HS-27A (cell line): ENCODE results near the gene KRT38.

Experiments used
- DNase-seq: peaks from one replicate; pipeline ENCODE4 v3.0.0-alpha.2; 2012; ENCODE audit warnings: low read depth, missing footprints

Gene KRT38

DNA sequence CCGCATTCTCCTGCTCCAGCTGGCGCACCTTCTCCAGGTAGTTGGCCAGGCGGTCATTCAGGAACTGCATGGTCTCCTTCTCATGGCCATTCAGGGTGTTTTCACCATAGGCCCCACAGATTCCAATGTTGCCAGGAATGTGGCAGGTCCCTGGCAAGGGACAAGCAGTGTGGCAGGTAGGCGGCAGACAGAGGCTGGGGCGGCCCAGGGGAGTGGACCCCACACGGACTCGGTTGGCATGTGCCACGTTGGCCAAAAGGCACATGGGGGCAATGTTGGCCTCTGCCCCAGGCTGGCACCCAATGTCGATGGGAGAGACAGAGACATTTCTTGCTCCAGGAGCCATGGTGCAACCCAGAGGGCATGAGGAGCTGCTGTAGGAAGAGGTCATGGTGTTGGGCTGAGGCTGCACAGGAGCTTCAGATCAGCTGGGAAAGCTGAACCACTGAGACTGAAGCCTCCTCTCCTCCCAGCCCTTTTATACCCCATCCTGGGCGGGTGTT is at the start of gene KRT38:
Gene KRT38, minus strand, starts transcription at position 453 of the 503 bp plus-strand sequence. Its CDS starts 62 bp downstream, at position 391.
- DNase-seq: no peak

DNA sequence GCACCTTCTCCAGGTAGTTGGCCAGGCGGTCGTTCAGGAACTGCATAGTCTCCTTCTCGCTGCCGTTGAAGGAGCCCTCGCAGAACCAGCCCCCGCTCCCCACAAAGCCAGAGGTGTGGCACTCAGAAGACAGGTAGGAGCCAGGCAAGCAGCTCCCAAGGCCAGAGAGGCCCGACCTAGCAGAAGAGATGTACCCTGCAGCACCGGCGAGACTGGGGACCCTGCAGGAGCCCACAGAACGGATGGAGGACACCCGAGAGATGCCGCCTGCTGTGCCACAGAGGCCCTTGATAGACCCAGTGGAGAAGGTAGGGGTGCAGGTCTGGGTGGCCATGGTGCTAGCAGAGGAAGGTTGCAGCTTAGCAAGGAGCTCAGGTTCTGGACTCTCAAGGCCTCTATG is 48.7 kb upstream of the KRT38 start, which contains the start of gene KRT36:
Gene KRT36, minus strand, starts transcription at position 380 of the 400 bp plus-strand sequence. Its CDS starts 46 bp downstream, at position 334.
- DNase-seq: no peak

DNA sequence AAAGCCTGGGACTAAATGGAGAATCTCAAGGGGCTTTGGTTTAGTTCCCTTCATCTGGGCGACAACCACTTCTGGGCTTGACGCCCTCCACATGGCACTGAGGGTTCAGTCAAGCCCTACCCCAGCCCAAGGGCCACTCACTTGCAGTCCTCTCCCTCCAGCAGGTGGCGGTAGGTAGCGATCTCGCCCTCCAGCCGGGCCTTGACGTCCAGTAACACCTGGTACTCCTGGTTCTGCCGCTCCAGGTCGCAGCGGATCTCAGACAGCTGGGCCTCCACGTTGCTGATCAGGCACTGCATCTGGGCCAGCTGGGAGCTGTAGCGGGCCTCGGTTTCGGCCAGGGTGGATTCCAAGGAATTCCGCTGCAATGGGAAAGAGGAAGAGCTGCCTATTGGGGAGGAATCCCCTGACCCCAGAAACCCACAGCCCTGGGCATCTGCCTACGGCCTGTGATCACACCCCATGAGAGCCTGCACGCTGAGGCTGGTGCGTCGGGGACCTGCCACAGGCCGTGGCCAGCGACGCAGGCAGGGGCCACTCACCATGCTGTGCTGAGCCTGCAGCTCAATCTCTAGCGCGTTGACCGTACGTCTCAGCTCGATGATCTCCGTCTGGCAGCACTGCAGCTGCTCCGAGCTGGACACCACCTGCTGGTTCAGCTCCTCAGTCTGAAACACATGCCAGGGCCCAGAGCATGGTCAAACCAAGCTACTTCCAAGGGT is 46.2 kb upstream of the KRT38 start:
- no peak for DNase-seq

DNA sequence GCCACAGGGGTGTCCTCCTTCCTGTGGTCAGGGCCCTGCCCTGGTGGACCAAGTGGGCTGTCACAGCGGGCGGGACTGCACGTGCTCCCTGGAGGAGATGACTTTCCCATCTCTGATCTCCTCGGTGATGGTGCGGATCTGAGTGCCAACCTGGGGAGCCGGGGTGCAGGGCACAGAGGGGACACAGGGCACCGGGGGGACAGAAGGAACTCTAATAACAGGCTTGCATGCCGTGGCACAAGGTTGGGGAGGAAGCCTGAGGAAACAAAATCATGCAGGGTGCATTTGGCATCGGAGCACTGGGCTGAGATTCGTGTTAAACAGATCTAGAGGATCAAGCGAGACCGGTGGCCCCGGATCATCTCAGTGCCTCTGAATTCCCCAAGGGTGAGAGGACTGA is 45.5 kb upstream of the KRT38 start:
- no peak for DNase-seq

DNA sequence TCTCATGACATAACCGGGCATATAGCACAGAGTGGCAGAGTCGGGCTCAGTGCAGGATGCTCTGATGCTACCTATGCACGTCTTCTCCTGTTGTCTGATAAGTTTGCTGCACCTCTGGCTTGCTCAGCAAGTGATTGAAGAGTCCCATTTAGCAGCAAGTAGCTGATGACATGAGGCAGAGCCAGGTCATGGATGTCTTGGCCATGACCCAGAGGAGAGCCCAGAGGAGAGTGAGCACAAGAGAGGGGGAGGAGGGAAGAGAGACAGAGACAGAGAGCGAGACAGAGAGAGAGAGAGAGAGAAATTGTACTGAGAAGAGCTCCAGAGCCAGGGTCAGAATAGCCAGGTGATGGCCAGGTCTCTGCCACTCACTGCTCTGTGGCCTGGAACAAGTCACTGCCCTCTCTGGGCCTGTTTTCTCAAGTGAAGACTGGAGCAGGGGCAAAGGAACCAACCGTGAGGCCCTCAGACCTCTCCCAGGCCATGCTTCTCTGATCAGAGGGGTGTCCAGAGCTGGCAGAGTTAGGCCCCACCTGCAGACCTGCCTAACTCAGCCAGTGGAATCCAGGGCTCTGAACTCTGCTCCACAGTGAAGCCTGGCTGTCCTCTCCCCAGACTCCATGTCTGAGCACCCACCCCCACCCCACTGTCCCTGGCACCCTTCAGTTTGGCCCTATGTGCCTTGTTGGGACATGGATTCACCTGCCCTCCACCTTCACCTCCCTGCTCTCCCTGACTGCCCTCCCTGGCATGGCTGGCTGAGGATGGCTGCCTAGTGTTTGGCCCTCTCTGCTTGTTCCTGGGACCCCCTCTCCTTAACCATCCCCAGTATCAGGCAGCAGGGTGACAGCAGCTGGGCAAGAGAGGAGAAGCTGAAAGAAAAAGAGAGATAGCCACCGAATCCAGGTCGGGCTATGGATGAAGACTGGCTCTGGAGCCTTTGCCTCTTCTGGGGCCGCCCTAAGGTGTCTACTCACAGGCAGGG is 44.4 kb upstream of the KRT38 start:
- no peak for DNase-seq

DNA sequence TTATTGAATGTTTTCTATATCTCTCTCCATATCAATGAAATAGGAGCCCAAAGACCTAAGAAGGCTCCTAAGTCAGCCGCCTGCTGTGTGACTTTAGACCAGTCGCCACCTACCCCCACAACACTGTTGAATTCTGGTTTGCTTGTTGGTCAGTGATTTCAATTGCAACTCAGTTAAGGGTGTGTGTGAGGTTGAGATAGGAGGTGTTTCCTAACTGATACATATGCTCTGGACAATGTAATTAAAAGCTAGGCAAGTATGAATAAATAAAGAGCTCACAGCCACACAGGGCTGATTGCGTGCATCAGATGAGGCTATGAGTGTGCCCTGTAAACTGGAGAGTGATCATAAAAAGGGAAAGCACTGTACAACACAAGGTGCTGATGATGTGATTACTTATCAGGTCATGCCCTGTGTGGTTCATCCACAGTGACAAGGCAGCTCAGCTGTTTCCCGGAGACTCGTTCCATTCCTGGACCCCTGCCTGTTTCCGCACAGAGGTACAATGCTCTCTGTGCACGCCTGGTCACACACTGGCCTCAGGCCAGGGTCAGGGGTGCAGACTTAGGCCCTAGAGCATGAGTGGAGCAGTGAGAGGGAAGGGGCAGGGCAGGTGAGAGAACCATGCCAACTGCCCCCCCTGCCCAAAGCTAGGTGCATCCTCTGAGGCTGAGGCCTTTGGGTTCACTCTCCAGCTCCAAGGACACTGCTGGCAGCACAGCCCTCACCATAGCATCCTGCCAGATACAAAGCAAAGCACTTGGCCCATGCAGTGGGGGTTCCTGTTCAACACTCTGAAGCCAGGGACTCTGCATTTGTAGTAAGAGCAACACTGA is 43.4 kb upstream of the KRT38 start:
- DNase-seq: no peak

DNA sequence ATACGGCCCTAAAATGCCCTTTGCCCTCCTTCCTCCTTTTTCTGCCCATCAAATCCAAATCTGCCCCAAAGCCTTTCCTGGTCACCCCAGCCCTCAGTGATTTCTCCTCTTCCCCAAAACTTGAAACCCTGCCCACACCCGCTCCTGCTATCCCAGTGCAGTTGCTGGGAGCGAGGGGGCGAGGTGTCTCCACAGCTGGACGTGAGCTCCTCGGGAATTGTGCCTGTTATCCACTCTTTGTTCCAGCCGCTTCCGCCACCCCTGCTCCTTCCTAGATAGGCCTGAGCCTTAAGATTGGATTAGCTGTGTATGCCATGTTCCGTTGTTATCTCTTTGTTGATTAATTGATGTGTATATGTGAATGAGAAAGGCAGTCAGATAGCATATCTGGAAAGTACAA is 42.7 kb upstream of the KRT38 start:
- DNase-seq: no peak

DNA sequence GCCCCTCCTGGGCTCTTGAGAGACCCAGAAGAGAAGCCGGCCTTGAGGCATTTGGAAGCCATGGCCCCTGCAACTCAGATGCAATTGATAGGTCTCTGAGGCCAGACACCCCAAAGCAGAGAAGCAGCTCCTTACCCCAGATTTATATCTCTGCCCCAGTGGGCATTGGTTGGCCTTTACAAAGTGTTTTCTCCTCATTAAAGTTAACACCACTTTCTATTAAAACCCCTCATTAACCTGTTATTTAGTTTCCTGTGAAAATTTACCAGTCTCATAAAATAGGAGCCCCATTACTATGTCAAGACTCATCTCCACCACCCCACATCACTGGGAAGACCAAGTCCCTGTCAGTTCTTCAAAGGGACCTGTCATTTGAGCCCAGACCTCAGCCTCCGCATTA is 40.3 kb upstream of the KRT38 start, which contains the start of gene KRT35:
Gene KRT35, minus strand, starts transcription at position 116 of the 400 bp plus-strand sequence. Its CDS starts 54 bp downstream, at position 62.
- no peak for DNase-seq

DNA sequence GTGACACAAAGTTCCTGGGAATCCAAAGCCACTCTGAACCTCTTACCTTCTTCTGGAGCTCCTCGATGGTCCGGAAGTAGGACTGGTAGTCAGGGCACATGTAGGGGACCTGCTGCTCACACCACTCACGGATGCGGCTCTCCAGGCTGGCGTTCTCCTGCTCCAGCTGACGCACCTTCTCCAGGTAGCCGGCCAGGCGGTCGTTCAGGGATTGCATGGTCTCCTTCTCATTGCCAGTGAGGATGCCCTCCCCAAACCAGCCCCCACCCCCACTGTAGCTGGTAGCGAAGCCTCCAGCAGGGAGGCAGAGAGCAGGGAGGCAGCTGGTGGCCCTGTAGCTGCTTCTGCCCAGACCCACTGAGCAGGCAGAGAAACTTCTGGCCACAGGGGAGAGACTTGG is 39.8 kb upstream of the KRT38 start:
- DNase-seq: no peak

DNA sequence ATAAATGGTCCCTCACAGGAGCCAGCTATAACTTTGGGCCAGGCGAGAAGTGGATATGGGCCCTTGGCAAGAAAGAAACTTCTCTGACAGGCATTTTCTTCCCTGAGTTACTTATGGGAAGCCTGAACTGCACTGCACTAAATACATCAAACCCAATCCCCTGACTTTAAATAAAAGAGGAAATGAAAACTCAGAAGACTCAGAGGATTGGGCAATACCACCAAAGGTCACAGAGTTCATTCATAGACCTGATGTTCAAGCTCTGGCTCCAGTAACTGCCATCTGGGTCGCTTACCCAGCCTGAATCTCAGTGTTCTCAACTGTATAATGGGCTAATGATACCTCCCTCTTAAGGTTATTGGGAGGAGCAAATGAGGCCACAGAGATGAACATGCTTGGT is 39.4 kb upstream of the KRT38 start:
- DNase-seq: no peak

DNA sequence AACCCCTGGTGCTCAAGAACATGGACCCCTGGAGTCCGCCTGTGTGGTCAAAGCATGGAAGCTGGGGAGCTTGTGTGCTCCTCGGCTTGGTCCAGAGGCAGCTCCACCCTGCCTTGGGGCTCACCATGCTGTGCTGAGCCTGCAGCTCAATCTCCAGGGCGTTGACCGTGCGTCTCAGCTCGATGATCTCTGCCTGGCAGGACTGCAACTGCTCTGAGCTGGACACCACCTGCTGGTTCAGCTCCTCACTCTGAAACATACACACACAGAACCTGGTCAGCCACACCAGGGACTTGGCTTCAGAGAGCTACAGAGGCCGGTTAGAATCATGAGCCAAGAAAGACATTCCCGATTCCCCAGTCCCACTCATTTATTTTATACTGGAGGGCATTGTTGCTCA is 37.5 kb upstream of the KRT38 start:
- DNase-seq: no peak

DNA sequence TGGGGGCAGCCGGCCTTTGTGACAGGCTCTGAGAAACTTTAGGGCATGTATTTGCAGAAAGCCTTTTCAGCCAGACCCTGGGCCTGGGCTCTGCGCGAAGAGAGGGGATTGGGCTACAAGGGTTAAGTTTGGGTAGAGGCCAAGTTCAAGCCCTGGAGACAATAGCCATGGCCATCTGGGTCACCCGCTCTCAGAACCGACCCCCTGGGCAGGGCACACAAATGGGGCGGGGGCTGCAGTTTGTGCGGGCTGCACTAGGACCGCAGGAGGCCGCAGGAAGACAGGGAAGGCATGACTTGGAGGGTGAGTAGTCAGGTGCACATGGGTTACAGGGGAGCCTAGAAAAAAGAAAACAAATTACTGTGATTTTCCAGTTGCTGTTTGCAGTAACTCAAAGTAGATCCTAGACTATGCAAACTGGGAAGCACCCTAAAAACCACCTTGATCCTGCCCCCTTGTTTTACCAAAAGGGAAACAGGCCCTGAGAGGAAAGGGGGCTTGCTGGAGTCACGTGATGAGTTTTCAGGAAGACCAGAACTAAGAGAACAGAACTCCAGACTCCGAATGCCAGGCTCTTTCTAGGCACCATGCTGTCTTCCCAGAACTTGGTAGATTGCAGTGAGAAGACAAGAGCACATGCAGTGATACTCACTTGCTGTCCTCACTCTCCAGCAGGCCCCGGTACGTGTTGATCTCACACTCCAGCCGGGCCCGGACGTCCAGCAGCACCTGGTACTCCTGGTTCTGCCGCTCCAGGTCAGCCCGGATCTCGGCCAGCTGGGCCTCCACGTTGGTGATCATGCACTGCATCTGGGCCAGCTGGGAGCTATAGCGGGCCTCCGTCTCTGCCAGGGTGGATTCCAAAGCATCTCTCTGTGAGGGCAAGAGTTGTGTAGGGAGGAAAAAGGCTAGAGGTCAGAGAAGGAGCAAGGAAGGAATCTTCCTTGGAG is 36.4 kb upstream of the KRT38 start:
- no peak for DNase-seq

DNA sequence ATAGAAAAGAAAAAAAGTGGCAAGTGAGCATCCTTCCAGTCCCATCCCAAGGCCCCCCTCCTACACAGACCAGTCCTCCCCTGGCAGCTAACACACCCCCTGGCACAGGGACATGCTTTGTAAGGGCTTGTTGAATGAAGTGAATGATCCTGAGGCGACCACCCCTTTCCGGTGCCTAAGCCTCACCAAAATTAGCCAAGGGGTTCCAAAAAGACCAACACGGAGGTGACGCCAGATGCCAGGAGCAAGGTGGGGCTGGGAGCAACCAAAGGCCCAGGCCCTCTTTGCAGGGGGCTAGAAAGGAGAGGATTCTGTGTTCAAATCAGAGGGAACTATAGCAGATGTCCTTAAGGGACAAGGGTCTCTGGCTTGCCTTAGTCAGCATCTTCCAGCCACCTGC is 34.6 kb upstream of the KRT38 start:
- no peak for DNase-seq

DNA sequence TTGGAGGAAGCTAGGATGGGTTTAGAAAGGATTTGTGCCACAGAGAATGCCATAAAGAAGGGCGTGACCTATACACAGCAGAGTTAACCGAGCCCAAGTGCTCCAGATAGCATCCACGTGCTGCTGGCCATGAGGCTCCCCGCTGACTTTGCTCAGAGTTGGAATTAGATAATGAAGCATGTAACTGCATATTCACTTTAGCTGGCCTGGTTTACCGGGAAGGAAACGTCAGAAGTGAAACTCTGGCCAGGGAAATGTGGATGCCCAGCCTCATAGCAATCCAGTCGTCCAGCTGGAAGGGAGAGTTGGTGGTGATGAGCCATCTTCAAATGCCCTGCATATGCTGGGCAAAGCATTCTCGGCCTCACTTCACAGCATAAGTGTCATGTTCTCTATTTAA is 34.1 kb upstream of the KRT38 start:
- DNase-seq: no peak

DNA sequence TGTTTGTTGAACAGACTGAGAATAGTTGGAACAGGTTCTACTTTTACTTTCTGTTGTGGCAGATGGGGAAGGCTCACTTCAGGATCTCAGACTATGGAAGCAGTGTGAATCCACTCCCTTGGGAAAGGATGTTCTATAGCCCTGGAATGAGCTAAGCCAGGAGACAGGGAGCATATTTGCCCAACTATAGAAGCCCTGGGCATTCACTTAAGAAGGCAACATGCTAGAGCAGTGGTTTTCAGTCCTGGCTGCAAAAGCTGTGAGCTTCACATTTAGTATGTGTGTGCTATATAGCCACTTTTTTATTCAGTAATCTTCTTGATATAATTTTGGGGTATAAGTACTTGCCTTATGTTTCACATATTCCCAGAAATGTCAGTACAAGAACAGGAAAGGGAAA is 27.6 kb upstream of the KRT38 start:
- no peak for DNase-seq

DNA sequence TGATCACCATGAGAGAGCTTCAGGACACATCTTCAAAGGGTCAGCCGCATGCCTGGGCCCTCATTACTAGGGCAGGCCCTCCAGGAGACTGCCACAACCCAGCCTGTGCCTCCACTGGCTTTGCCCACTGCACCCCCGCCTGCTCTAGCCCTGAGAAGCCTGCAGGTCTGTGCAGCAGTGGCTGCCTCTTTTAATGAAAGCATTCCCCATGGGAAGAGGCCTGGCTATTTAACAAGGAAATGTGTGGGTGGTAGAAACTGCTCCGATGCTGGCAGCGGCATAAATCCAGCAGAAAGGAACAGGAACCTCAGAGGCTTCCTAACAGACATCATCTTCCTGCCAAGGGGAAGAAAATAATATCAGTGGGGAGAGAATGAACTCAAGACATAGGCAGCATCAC is 26.8 kb upstream of the KRT38 start:
- DNase-seq: no peak

DNA sequence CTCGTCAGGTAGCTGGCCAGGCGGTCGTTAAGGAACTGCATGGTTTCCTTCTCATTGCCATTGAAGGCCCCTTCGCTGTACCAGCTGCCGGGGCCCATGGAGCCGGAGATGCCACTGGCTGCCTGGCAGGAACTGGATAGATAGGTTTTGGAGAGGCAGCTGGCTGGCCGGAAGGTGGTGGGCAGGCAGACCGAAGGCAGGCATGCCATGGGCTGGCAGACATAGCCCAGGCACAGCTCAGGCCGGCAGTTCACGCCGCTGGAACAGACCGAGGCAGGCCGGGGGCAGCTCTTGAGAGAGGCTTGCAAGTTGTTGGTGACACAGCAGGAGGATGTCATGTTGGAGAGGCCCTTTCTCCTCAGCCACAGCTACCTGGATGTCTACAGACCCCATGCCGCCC is 26.2 kb upstream of the KRT38 start, which contains the start of gene KRT32:
Gene KRT32, minus strand, starts transcription at position 399 of the 400 bp plus-strand sequence. Its CDS starts 61 bp downstream, at position 338.
- no peak for DNase-seq

DNA sequence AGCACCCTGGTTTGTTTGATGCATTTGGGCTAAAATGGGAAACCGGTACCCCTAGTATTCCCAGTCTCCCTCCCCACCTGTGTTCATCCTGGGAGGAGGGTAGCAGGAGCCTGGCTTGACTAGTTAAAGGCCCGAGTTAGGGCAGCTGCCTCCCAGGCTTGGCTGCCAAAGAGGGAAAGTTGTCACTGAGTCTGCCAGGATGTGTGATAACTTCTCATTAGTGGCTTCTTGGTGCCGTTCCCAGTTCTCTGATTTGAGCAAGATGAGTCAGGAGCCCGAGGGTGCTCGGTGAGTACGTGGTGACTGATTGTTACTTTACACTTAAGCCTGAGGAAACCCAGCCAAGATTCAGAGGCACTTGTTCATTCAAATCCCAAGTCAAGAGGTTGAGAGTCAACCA is 23.9 kb upstream of the KRT38 start:
- peak; percentile 43 for DNase-seq

DNA sequence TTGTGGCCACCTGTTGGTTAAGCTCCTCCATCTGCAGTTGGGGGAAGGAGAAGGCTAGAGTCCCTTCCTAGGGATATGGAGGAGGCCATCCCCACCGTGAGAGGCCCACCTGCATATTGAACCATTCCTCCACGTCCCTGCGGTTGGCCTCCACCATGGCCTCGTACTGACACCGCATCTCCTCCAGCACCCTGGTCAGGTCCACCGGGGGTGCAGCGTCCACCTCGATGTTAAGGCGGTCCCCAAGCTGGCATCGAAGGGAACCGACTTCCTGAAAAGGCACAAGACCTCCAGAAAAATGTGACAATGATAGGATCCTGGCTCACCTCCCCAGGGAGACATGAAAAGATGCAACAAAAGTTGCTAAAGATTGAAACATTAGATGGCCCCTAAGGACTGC is 23.4 kb upstream of the KRT38 start:
- no peak for DNase-seq

DNA sequence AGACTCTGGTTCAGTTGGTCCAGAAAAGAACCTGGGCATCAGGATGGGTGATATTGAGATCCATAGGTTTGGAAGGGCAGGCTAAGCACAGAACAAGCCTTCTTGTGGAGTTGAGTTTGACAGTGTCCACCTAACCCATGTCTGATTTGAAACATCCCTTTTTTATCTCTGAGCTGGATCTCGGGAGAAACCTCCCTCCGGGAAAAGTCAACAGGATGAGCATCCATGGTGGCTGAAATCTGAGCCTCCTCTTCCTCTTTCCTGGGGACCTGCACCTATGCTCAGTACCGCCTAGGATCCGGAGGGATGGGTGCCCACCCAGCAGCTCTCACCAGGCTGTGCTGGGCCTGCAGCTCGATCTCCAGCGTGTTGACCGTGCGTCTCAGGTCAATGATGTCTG is 23.0 kb upstream of the KRT38 start:
- no peak for DNase-seq

DNA sequence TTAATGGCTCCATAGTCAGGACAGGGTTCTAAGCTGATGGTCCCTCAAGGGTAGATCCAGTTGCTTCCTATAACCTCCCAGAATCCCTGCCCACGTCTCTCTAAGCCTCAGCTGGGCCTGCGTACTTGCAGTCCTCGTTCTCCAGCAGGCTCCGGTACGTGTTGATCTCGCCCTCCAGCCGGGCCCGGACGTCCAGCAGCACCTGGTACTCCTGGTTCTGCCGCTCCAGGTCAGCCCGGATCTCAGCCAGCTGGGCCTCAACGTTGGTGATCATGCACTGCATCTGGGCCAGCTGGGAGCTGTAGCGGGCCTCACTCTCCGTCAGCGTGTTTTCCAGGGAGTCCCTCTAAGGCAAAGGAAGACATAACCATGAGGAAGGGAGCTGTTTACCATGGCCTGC is 21.9 kb upstream of the KRT38 start:
- DNase-seq: no peak
